HG03135 (cell line): ENCODE results near the gene ZFYVE19.
"Not testable (repeated sequence)": the region's sequence is repeated elsewhere in the genome, so short reads cannot be mapped to it uniquely, and the experiment has no call there.

ENCODE experiments used
- ATAC-seq: cut with Tn5 transposase; IDR thresholded peaks from one replicate; pipeline ENCODE4 v1.9.1; 2021; ENCODE audit warnings: mild to moderate bottlenecking, moderate library complexity; ENCODE audit not compliant: unreplicated experiment

The ZFYVE19 gene

DNA sequence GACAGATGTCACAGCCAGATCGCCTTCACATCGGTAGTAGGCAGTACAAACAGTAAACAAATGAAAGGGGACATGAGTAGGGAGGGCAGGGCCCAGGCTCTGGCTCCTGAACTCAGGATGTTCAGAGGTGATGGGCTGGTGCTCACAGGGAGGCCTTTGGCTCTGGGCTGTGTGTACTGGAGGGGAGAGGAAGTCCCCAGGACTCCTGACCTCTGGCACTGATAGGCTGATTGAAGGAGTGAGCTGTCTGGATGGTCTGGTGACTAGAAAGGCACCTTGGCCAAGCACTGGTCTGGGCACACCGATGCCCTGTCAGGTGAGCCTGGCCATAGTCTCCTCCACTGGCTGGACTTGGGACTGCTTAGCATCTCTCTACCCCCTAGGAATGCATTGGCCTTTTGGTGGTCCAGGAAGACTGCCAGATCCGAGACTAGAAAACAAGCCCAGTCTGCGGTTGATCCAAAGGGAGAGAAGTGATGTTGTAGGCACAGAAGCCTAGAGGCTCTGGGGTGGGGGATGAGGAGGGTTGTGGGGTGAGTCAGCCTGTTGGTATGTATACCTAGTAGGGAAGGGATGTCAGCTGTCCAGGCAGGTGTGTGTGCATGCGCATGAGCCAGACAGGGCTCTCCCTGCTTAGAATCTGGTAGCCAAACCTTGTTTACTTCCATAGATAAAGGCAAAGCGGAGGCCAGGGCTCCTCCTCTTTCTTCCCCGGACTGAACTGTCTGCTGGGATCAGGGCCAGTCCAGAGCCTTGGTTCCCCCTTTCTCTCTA is 38.8 kb downstream of the ZFYVE19 start:
- no peak for ATAC-seq

DNA sequence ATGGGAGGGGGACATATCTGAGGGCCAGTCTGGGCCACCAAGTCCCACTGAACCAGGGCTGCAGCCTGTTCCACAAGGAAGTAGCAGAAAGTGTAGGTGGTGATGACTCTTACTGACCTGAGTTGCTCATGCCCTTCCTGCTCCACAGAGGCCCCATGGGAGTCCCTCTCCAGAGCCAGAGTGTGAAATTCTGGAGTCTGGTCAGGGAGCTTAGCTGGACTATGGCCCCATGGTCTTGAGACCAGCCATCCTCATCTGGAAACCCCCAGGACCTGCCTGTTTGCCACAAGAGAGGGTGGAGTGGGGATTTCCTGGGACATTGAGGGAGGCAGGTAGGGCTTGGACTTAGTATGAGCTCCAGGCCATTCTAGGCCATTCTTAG is 39.9 kb downstream of the ZFYVE19 start:
- no peak for ATAC-seq

DNA sequence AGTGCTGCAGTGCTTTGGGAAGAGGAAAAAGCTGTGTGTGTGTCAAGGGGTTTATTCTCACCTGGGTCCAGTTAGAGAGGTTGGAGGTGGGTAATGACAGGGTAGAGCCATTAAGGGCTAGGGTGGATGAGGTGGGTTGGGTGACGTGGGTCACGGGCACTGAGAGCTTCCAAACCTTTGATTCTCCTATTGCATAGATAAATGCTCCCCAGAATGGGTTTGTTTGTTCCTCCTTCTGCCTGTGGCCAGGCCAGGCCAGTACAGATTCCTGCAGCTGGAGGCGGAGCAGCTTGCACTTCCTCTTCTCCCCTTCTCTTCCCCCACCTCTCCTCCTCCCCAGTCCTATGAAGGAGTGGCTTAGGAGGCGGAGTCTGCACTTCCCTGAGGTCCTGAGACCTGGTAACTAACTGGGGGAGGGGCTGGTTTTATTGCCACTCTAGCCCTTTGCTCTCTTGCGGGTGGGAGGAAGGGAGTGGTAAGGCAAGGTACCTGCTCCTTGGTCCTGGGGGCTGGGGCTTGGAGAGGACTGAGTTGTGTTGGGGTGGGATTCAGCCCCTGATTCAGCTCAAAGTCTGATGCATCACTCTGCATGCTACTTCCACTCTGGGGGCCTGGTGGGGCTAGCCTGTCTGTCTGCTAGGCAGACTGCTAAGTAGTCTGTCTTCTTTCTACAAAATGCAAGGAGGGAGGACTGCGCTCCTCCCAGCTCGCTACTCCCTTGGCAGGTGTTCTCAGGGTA is 40.5 kb downstream of the ZFYVE19 start:
- no peak for ATAC-seq

DNA sequence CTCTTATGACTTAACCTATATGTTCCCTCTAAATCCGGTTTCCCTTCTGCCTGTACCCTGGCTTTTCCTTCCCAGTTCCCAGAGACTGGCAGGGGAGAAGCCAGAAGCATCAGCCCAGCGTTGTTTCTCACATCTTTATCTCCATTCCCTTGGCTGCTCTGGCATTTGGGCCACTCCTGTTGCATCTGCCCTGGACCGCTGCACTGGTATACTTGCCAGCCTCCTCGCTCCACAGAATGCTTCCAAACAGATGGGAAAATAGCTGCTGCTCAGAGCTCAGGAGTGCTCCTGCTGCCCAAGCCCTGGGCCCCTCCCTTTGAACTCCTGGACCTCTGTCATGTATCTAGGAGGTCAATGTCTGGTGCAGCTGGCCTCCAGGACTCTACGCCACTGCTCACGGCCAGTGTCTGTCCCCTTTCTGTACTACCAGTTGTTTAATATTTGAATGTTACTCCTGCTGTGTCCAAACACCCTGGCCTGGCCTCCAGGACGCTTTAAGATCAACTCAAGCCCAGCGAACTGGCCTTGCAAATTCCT is 43.8 kb downstream of the ZFYVE19 start:
- no peak for ATAC-seq

DNA sequence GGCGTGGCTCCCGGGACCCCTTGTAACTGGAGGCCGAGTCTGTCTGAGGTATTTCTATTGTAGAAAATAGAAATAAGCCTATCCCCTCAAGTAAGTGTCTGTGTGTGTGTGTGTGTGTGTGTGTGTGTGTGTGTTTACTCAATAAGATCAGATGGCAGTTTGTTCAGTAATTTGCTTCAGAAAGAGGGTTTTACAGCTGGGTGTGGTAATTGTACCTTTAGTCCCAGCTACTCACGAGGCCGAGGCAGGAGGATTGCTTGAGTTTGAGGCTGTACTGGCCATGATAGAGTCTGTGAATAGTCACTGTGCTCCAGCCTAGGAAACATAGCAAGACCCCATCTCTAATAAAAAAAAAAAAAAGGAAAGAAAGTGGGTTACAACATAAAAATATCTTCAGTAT is 45.6 kb downstream of the ZFYVE19 start:
- ATAC-seq: no peak

DNA sequence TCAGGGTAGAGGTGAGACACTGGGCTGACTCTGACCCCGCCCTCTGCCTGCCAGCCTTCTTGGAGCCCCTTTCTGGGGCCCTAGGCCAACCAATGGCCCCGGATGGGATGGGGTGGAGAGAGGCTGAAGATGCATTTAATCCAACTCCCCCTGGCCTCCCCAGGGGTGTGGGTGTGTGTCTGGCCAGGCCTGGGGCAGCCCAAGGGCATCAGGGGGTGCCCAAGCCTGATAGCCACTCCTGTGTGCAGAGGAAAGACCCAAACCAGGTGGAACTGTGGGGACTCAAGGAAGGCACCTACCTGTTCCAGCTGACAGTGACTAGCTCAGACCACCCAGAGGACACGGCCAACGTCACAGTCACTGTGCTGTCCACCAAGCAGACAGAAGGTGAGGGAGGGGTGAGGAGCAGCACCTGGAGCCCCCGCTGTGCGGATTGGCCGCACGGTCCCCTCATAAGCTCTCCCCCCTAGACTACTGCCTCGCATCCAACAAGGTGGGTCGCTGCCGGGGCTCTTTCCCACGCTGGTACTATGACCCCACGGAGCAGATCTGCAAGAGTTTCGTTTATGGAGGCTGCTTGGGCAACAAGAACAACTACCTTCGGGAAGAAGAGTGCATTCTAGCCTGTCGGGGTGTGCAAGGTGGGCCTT is 46.5 kb downstream of the ZFYVE19 start:
- ATAC-seq: no peak

DNA sequence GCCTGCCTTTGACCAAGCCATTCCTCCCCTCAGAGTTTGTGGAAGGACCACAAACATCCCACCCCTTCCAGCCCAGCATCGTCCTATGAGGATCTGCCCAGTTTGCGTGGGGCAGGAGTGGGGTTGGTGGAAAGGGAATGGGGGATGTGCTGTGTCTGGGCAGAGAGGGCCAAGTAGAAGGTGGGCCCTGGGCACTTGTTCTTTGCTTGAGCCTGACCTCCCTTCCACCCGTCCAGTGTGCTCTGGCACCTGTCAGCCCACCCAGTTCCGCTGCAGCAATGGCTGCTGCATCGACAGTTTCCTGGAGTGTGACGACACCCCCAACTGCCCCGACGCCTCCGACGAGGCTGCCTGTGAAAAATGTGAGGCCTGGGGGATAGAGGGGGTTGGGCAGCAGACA is 47.3 kb downstream of the ZFYVE19 start:
- ATAC-seq: no peak

DNA sequence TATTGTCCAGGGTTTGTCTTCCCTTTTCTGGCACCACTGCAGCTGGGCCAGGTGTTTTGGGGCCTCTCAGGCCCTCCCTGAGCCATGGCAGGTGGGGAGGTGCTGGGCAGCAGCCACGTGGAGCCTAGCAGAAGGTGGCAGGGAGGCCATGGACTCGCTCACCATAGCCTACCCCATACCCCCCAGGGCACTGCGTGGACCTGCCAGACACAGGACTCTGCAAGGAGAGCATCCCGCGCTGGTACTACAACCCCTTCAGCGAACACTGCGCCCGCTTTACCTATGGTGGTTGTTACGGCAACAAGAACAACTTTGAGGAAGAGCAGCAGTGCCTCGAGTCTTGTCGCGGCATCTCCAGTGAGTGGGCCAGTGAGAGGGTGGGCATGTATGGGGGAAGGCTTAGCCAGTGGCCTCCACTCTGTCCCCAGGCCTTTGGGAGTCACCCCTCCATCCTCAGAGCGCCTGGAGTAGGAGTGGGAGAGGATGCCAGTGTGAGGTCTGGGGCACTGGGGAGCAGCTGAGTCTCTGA is 48.9 kb downstream of the ZFYVE19 start:
- ATAC-seq: no peak

DNA sequence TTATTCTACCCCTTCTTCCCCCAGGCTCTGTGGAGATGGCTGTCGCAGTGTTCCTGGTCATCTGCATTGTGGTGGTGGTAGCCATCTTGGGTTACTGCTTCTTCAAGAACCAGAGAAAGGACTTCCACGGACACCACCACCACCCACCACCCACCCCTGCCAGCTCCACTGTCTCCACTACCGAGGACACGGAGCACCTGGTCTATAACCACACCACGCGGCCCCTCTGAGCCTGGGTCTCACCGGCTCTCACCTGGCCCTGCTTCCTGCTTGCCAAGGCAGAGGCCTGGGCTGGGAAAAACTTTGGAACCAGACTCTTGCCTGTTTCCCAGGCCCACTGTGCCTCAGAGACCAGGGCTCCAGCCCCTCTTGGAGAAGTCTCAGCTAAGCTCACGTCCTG is 49.9 kb downstream of the ZFYVE19 start:
- ATAC-seq: no peak

DNA sequence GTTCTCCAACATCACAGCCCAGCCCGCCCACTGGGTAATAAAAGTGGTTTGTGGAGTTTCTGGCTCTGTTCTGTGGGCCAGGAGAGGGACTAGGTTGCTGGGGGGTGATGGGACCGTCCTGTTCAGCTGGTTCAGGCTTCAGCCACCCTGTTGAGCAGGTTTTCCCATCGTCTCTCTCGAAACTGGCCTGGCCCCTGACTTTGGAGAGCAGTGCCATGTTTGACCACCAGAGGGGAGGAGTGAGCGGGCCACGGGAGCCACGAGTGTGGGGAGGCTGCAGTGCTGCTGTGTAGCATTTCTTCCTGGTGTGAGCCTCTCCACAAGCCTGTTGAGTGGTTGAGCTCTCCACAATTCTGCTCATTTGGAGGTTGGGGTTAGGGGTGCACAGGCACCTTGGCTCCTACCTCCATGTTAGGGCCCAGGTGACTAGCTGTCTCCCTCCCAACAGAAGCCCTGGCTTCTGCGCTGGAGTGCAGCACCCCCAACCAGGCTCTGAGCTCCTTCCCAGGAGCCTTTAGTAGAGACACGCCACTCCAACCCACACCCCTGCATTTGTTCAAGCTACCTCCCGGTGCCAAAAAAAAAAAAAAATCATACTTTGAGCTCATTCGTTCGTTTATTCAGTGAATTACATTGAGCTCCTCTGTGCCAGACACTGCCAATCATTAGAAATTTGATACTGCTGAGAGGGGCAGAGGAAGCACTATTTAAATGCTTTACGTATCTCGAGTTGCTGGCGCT is 50.9 kb downstream of the ZFYVE19 start:
- peak; percentile 67 for ATAC-seq

DNA sequence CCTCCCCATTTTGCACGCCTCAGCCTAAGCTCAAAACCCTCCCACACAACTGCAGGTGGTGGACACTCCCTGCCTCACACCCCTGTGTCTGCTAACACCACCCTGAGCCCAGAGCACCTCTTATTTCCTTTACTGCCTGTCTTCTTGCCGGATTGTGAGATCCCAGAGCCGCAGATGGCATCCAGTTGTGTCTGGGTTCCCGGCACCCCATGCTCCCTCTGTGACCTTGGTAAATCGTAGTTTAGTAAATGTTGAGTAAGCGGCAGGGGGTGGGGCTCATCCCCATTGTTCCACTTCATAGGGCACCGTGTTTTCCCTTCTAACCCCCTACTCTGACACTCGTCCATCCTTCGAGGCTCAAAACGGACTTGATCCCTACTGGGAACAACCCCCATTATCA is 51.8 kb downstream of the ZFYVE19 start:
- no peak for ATAC-seq

DNA sequence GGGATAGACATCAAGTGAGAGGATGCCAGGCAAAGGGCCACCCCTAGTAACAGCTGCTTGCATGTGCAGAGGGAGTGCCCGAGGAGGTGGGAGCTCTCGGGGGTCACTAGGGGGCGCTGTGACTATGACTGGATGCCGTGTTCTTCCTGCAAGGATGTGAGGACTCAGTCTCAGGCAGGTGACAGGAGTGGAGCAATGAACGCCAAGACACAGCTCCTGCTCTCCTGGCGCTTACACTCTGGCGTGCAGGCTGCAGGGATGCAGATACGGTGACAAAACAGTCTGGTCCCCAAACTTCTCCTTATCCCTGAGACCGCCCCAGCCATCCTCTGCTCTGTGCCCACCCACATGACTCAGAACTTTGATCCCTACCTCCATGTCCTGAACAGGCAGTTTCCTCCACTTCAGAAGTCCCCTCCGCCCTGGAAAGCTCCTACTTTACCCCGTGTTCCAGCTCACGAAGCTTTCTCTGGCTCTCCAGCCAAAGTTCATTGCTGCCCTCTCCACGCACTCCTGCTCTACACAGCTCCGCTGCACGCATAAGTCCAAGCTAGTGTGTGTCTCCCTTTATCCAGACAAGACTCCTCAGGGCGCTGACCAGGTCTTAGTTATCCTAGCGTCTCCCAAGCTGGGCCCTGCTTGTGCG is 52.4 kb downstream of the ZFYVE19 start:
- no peak for ATAC-seq

DNA sequence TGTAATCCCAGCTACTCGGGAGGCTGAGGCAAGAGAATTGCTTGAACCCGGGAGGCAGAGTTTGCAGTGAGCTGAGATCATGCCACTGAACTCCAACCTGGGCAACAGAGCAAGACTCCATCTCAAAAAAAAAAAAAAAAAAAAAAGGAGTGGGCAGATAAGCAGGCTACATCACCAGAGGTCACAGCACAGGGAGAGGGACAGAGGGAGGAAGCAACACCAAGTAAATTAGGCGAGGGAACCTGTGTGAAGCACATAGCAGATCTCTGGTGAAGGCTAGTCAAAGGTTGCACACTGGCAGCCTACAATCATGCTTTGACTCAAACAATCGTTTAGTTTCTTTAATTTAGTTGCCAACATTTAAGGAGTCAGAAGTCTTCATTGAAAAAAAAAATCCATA is 54.3 kb downstream of the ZFYVE19 start:
- not testable (repeated sequence) for ATAC-seq

DNA sequence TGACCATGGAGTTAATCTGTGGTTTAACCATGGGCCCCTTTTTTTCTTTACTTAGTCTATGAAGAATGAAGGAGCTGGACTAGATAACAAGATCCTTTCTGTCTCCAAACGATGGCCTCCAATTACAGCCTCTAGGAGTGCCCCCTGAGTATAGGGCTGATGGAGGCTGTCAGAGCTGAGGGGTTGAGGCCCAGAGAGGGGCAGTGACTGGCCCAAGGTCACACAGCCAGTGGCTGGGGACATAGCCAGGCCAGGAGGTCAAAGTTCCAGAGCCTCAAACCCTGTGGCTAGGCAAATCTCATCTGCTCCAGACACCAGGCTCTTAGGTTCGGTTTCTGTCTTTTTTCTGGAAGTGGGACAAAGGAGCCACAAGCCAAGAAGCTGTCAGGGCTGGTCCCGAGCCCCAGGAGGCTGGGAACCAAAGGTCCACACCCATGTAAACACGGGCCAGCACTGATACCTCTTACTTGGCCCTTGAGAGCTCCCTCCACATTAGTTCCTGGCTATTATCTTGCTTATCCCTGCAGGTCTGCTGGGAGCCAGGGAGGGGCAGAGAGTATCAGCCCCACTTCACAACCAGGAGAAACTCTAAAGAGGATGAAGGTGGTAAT is 56.9 kb downstream of the ZFYVE19 start:
- no peak for ATAC-seq
